ENCODE results near the gene CTNNA1. TPM values are rescaled to one million over a fixed set of nuclear protein-coding genes. Genes with fewer than 3 reads are reported as not detected.

The CTNNA1 gene
- total RNA-seq, 6 experiments from 2014 or later: 101 to 192 (median 123) TPM

GRCh38 chr5:138722544-138723177 lies 30.6 kb upstream of the CTNNA1 start:
- intact Hi-C loops (cut with DNase I): no loop called here
- WGBS (ENCODE audit: insufficient coverage, low coverage, low lambda C conversion rate, missing lambda C conversion rate): 77% methylated on average over 7 of the region's 10 CpGs
- Histone ChIP-seq H3K9me3 (no peaks in the 10 kb centered on the region), H3K27ac (no peak overlapping the region), H3K4me3 (no peak overlapping the region), H3K36me3 (no peaks in the 10 kb centered on the region), H3K27me3 (no peaks in the 10 kb centered on the region), H3K4me1 (peaks cover 0 to 12% (median 4%) of the 10 kb centered on the region in 4 donors)
- ATAC-seq: no peak
- TF ChIP-seq, protein P1, sequence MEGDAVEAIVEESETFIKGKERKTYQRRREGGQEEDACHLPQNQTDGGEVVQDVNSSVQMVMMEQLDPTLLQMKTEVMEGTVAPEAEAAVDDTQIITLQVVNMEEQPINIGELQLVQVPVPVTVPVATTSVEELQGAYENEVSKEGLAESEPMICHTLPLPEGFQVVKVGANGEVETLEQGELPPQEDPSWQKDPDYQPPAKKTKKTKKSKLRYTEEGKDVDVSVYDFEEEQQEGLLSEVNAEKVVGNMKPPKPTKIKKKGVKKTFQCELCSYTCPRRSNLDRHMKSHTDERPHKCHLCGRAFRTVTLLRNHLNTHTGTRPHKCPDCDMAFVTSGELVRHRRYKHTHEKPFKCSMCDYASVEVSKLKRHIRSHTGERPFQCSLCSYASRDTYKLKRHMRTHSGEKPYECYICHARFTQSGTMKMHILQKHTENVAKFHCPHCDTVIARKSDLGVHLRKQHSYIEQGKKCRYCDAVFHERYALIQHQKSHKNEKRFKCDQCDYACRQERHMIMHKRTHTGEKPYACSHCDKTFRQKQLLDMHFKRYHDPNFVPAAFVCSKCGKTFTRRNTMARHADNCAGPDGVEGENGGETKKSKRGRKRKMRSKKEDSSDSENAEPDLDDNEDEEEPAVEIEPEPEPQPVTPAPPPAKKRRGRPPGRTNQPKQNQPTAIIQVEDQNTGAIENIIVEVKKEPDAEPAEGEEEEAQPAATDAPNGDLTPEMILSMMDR (IDR thresholded peaks at IDR 0.05): no peak
- TF ChIP-seq POLR2A (IDR thresholded peaks at IDR 0.05): no peak
- no peak for DNase-seq

- peaks cover 0 to 12% (median 4%) of the 10 kb centered on the region in 4 donors for H3K4me1 ChIP-seq
- H3K36me3 ChIP-seq: no peaks in the 10 kb centered on the region
- TF ChIP-seq, protein P1 (IDR thresholded peaks at IDR 0.05): no peak
- TF ChIP-seq POLR2A (IDR thresholded peaks at IDR 0.05): no peak
- no peak overlapping the region for H3K4me3 ChIP-seq
- WGBS (ENCODE audit: insufficient coverage, low coverage, low lambda C conversion rate, missing lambda C conversion rate): 81% methylated on average over 4 of the region's 5 CpGs
- H3K9me3 ChIP-seq: no peaks in the 10 kb centered on the region
- intact Hi-C loops (cut with DNase I): no loop called here
- H3K27me3 ChIP-seq: no peaks in the 10 kb centered on the region
- no peak for DNase-seq
- ATAC-seq: peak in 3 of 4 donors; percentile 14 to 35 (median 25)
- no peak overlapping the region for H3K27ac ChIP-seq
These were observed 28.6 kb upstream of the CTNNA1 start for GRCh38 chr5:138724470-138725146.

GRCh38 chr5:138725153-138725817 lies 27.9 kb upstream of the CTNNA1 start:
- H3K4me3 ChIP-seq: no peak overlapping the region
- ATAC-seq (peak in 3 of 4 donors; percentile 12 to 20 (median 18)), DNase-seq (no peak)
- H3K9me3 ChIP-seq: no peaks in the 10 kb centered on the region
- H3K36me3 ChIP-seq: no peaks in the 10 kb centered on the region
- no peak for TF ChIP-seq POLR2A (IDR thresholded peaks at IDR 0.05)
- TF ChIP-seq, protein P1 (IDR thresholded peaks at IDR 0.05): no peak
- H3K27me3 ChIP-seq: no peaks in the 10 kb centered on the region
- intact Hi-C loops (cut with DNase I): no loop called here
- 73% methylated on average over 8 of the region's 12 CpGs for WGBS (ENCODE audit: insufficient coverage, low coverage, low lambda C conversion rate, missing lambda C conversion rate)
- H3K4me1 ChIP-seq: peaks cover 0 to 12% (median 4%) of the 10 kb centered on the region in 4 donors
- H3K27ac ChIP-seq: peak overlapping the region in 1 of 3 donors; percentile 53

DNA sequence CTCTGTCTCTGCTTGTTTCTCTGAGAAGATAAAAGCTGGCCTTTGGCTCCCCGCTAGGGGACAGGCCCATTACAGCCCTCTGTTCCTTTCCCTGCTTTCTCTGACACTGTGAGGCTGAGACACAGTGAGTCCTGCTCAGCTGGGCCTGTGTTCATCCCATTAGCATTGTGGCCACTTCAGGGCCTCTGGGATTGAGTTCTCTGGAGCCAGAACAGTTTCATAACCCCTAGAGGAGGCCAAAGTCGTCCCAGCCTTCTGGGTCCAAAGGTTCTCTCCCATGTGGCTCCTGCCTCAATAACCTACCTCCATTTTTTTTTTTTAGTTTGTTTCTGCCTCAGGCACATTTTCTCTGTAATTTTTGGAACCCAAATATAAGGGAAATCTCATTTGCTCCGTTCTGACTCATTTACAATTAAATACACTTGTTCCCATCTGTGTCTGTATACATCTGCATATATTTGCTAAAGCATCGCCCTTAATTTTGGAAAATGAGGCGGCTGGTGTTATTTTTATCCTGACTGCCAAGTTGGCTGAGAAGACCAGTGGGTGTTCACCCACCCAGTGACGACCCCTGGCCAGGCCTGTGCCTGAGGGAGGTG lies 27.3 kb upstream of the CTNNA1 start:
- Histone ChIP-seq H3K27ac (peak overlapping the region in 1 of 3 donors; percentile 53), H3K4me3 (no peak overlapping the region), H3K27me3 (no peaks in the 10 kb centered on the region), H3K4me1 (peaks cover 0 to 14% (median 4%) of the 10 kb centered on the region in 4 donors), H3K36me3 (no peaks in the 10 kb centered on the region), H3K9me3 (no peaks in the 10 kb centered on the region)
- 79% methylated on average over 6 of the region's 6 CpGs for WGBS (ENCODE audit: insufficient coverage, low coverage, low lambda C conversion rate, missing lambda C conversion rate)
- TF ChIP-seq POLR2A (IDR thresholded peaks at IDR 0.05): no peak
- TF ChIP-seq, protein P1 (IDR thresholded peaks at IDR 0.05): no peak
- DNase-seq (peak; percentile 33 to 80 (median 73)), ATAC-seq (peak; percentile 90 to 96 (median 96))
- intact Hi-C loops (cut with DNase I): no loop called here

All from right lobe of liver (tissue), 6 donors.